ENCODE data around the gene RIN3. TPM values are rescaled to one million over a fixed set of nuclear protein-coding genes. Genes with fewer than 3 reads are reported as not detected.

Gene RIN3, protein sequence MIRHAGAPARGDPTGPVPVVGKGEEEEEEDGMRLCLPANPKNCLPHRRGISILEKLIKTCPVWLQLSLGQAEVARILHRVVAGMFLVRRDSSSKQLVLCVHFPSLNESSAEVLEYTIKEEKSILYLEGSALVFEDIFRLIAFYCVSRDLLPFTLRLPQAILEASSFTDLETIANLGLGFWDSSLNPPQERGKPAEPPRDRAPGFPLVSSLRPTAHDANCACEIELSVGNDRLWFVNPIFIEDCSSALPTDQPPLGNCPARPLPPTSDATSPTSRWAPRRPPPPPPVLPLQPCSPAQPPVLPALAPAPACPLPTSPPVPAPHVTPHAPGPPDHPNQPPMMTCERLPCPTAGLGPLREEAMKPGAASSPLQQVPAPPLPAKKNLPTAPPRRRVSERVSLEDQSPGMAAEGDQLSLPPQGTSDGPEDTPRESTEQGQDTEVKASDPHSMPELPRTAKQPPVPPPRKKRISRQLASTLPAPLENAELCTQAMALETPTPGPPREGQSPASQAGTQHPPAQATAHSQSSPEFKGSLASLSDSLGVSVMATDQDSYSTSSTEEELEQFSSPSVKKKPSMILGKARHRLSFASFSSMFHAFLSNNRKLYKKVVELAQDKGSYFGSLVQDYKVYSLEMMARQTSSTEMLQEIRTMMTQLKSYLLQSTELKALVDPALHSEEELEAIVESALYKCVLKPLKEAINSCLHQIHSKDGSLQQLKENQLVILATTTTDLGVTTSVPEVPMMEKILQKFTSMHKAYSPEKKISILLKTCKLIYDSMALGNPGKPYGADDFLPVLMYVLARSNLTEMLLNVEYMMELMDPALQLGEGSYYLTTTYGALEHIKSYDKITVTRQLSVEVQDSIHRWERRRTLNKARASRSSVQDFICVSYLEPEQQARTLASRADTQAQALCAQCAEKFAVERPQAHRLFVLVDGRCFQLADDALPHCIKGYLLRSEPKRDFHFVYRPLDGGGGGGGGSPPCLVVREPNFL
- total RNA-seq: 3.6 and 4.1 TPM in 2 replicates

GRCh38 chr14:92513204-92513965 lies at the start of gene RIN3:
Gene RIN3, plus strand, starts transcription at chr14:92513781. Its CDS starts 152 bp downstream, at chr14:92513933.

Other genes with a start within 250 kb of the RIN3 start
- under 0.01 TPM in 1 of 2 replicates, not detected in the other for gene SLC24A4, start 190.6 kb upstream of the RIN3 start, total RNA-seq
- 71.4 and 95.2 TPM in 2 replicates for gene LGMN, start 234.8 kb downstream of the RIN3 start, total RNA-seq

All from epithelial cell of umbilical artery (primary cell).